Stimulated activated memory B cell treated with anti-CD40 and anti-IgM and Interleukin-4, amounts not matched to agents 10 μg/mL and 1 μg/mL and 100 μg/mL, for 72 hours (primary cell): ENCODE data around the gene FBN1.

ENCODE experiments used
- ATAC-seq: fragments of 150-1000 bp; cut with Tn5 transposase; 2 replicates; pipeline ENCODE4 v1.10.0; 2021
- H3K27ac Mint-ChIP-seq: one replicate; pipeline ENCODE4 v1.8.0; 2022; ENCODE audit warnings: mild to moderate bottlenecking, mixed read lengths
- H3K27me3 Mint-ChIP-seq: one replicate; pipeline ENCODE4 v1.8.0; 2022; ENCODE audit warnings: mixed read lengths
- H3K36me3 Mint-ChIP-seq: one replicate; pipeline ENCODE4 v1.8.0; 2022; ENCODE audit warnings: mixed read lengths
- H3K4me1 Mint-ChIP-seq: one replicate; pipeline ENCODE4 v1.8.0; 2022; ENCODE audit warnings: mixed read lengths
- H3K4me3 Mint-ChIP-seq: one replicate; pipeline ENCODE4 v1.8.0; 2022; ENCODE audit warnings: mild to moderate bottlenecking, moderate library complexity, mixed read lengths
- H3K9me3 Mint-ChIP-seq: one replicate; pipeline ENCODE4 v1.8.0; 2022; ENCODE audit warnings: mixed read lengths

The FBN1 gene

DNA sequence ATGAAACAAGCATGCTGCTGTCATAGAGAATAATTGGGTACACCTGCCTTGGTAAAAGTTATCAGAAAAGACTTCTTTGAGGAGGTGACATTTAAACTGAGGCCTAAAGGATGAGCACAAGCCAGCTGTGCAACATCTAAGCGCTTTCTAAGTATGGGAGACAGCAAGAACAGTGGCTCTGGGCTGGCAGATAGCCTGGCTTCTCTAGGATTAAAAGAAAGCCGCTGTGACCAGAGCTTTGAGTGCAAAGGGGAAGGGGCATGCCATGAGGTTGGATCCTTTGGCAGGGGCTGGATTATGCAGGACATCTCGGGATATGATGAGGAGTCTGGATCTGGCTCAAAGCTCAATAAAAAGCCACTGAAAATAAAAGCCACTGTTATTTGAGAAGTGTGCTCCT lies 99.2 kb downstream of the FBN1 start:
- H3K4me1 Mint-ChIP-seq = no peaks in the 10 kb centered on the region
- no peak overlapping the region for H3K27ac Mint-ChIP-seq
- H3K4me3 Mint-ChIP-seq = no peak overlapping the region

GRCh38 chr15:48544778-48545177 lies 100.7 kb downstream of the FBN1 start:
- no peaks in the 10 kb centered on the region for H3K4me1 Mint-ChIP-seq
- no peak overlapping the region for H3K27ac Mint-ChIP-seq
- H3K4me3 Mint-ChIP-seq = no peak overlapping the region
- no peak for ATAC-seq
- H3K27me3 Mint-ChIP-seq = no peaks in the 10 kb centered on the region
- H3K9me3 Mint-ChIP-seq = no peaks in the 10 kb centered on the region
- H3K36me3 Mint-ChIP-seq = no peaks in the 10 kb centered on the region

More for the DNA sequence above, 99.2 kb downstream of the FBN1 start:
- Mint-ChIP-seq H3K9me3 (no peaks in the 10 kb centered on the region), H3K27me3 (no peaks in the 10 kb centered on the region), H3K36me3 (no peaks in the 10 kb centered on the region)
- ATAC-seq = no peak

DNA sequence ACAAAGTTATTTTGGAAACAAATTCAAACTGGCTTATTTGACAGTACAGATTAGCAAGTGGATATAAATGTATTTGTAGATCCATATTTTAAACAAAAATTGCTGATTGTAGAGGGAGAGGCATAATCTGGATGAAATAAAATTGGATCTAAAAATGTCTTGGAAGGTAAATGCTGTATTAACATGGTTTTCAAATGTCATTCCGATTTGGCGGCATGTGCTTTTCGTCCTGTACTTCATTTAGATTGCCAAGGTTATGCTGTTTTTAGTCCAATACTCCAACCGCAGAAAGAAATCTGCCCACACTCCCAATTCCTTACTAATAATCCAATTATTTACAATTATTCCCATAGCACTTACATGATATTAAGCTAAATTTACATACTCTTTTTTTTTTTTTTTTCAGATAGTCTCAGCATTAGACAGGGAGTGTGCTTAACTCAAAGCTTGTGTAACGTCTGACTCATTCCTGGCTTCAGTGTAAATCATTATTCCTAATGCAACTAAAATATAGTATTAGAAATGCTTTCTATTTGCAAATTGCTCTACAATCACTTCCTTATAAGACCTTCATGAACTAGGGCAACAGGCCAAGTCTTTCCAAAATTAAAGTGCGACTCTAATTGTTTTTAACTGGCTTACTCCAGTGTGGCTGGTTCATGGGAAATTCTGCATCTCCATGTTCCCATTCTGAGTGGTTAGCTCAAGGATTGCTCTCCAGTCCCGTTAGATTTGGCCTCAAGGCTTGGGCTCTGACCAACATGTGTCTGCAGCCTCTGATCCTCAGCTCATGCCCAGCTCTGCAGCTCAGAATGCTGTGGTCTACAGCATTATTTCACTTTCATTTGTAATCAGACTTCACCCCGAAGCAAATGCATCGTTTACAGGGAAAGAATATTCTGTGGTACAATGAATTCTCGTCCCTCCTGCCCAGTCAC lies 103.9 kb downstream of the FBN1 start:
- Mint-ChIP-seq H3K9me3 (no peaks in the 10 kb centered on the region), H3K27me3 (no peaks in the 10 kb centered on the region), H3K36me3 (no peaks in the 10 kb centered on the region), H3K4me1 (no peaks in the 10 kb centered on the region), H3K27ac (no peak overlapping the region), H3K4me3 (no peak overlapping the region)
- no peak for ATAC-seq

- H3K9me3 Mint-ChIP-seq = no peaks in the 10 kb centered on the region
- H3K4me3 Mint-ChIP-seq = no peak overlapping the region
- H3K36me3 Mint-ChIP-seq = no peaks in the 10 kb centered on the region
- no peak for ATAC-seq
- H3K27ac Mint-ChIP-seq = no peak overlapping the region
- no peaks in the 10 kb centered on the region for H3K4me1 Mint-ChIP-seq
- H3K27me3 Mint-ChIP-seq = no peaks in the 10 kb centered on the region
These were observed 104.8 kb downstream of the FBN1 start for GRCh38 chr15:48540756-48541155.

- Mint-ChIP-seq H3K4me1 (no peaks in the 10 kb centered on the region), H3K27ac (no peak overlapping the region)
These were observed 106.6 kb downstream of the FBN1 start for GRCh38 chr15:48538941-48539340.

DNA sequence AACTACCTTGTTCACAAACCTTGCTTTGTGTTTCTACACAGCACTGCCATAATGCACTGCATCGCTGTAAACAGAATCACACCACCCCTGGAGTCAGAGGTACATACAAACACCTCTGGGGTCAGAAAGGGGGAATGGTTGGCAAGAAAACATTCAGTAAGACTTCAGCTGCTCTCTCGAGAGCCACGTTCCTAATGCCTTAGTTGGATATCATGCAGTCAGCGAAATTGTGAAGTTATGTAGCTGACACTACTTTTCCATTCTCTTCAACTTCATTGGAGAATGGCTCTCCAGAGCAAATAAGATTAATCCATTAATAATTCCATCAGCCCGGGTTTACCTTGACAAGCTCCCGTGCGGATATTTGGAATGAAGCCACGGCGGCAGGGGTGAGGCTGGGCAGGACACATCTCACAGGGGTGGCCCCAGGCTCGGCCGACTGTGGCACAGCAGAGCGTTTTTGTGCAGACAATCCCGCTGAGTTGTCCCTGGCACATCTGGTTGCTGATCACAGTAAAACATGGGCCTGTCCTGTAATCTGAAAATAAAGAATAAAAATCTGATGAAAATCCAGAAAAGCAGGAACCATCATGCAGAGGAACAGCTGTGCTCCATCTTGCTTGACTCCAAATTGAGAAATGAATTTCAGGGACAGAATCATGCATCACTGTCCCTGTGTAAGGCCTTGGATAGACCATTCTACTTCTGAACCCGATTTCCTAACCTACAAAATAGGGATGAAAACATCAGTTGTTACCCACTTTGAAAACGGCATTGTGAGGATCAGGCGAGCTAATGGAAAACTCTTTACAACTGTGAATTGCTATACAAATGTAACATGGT lies 108.0 kb downstream of the FBN1 start:
- Mint-ChIP-seq H3K4me3 (no peak overlapping the region), H3K4me1 (no peaks in the 10 kb centered on the region), H3K27ac (no peak overlapping the region), H3K36me3 (no peaks in the 10 kb centered on the region), H3K27me3 (no peaks in the 10 kb centered on the region), H3K9me3 (no peaks in the 10 kb centered on the region)
- ATAC-seq = no peak

More at GRCh38 chr15:48538941-48539340, 106.6 kb downstream of the FBN1 start:
- no peaks in the 10 kb centered on the region for H3K36me3 Mint-ChIP-seq
- H3K4me3 Mint-ChIP-seq = no peak overlapping the region
- no peaks in the 10 kb centered on the region for H3K27me3 Mint-ChIP-seq
- no peak for ATAC-seq
- no peaks in the 10 kb centered on the region for H3K9me3 Mint-ChIP-seq

DNA sequence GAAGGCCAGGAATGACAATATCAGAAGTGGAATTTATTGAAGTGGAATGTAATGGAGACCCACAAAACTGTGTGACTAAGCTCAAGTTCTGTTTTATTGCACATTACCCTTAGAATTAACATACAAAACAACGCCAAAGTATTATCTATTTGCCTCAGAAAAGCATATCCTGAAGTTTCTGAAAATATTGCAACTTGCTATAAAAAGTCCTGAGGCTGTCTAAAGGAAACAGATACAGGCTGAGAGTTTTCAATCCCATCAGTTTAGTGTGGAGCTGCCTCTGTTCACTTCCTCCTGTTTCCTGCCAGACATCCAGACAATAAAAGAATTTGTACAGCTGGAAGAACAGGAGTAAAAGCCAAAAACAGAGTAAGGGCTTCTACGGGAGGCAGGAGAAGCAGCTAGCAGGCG lies 108.8 kb downstream of the FBN1 start:
- H3K27me3 Mint-ChIP-seq = no peaks in the 10 kb centered on the region
- H3K27ac Mint-ChIP-seq = no peak overlapping the region
- no peaks in the 10 kb centered on the region for H3K9me3 Mint-ChIP-seq
- no peaks in the 10 kb centered on the region for H3K4me1 Mint-ChIP-seq
- ATAC-seq = no peak
- H3K4me3 Mint-ChIP-seq = no peak overlapping the region
- no peaks in the 10 kb centered on the region for H3K36me3 Mint-ChIP-seq

DNA sequence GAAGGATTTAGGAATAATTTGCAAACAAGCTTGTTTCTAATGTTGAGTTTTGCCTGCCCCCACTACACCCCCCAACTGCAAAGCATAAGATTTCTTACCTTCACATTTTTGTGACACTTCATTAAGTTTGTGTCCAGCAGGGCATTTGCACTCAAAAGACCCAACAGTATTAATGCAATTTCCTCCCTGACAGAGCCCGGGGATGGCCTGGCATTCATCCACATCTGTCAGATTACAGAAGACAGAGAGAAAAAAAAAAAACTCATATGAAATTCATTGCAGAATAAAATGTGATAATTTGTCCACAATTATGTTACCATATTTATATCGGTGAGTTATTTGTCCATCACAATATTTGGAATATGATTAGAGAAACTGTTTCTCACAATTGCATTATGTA lies 111.5 kb downstream of the FBN1 start:
- Mint-ChIP-seq H3K9me3 (no peaks in the 10 kb centered on the region), H3K27me3 (no peaks in the 10 kb centered on the region), H3K27ac (no peak overlapping the region), H3K36me3 (no peaks in the 10 kb centered on the region), H3K4me3 (no peak overlapping the region), H3K4me1 (no peaks in the 10 kb centered on the region)
- ATAC-seq = no peak

GRCh38 chr15:48532946-48533345 lies 112.6 kb downstream of the FBN1 start:
- ATAC-seq = no peak
- H3K36me3 Mint-ChIP-seq = no peaks in the 10 kb centered on the region
- no peak overlapping the region for H3K4me3 Mint-ChIP-seq
- no peak overlapping the region for H3K27ac Mint-ChIP-seq
- no peaks in the 10 kb centered on the region for H3K27me3 Mint-ChIP-seq
- no peaks in the 10 kb centered on the region for H3K9me3 Mint-ChIP-seq
- no peaks in the 10 kb centered on the region for H3K4me1 Mint-ChIP-seq

DNA sequence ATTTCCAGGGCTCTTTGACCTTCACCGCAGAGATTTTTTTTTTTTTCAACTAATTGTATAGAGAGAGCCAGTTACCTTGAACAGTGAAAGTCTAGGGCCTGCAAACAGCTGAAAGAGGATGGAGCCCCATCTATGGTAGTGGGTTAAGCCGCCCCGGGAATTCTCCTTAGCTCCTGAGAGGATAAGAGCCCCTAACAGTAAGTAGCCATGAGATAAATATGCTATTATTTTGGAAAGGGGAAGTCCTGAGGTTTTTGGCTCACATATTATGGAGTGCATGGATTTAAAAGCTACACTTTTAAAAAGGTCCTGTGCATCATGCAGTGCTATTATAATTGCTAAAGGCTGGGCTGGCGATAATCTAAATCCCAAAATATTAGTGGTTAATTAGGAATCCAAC lies 115.0 kb downstream of the FBN1 start:
- no peak overlapping the region for H3K27ac Mint-ChIP-seq

DNA sequence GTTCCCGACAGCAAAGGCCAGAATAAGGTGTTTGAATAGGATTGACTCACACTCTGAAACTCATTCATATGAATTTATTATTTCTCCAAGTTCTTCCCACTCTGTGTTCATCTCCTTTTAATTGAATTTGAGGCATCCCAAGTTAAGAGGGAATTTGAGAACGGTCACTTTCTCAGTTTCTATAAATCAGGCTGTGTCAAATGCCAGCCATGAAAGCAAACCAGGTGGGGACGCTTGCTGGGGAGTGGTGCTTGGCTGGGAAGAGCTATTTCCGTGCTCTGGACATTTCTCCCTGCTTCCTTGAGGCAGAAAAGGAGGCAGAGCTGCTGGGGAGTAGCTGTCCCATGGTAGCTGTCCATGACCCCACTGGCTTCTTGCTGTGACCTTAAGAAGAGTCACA lies 116.6 kb downstream of the FBN1 start:
- Mint-ChIP-seq H3K4me3 (no peak overlapping the region), H3K4me1 (no peaks in the 10 kb centered on the region), H3K9me3 (no peaks in the 10 kb centered on the region), H3K27ac (no peak overlapping the region), H3K36me3 (no peaks in the 10 kb centered on the region), H3K27me3 (no peaks in the 10 kb centered on the region)
- no peak for ATAC-seq

More for the DNA sequence above, 115.0 kb downstream of the FBN1 start:
- Mint-ChIP-seq H3K27me3 (no peaks in the 10 kb centered on the region), H3K9me3 (no peaks in the 10 kb centered on the region), H3K4me3 (no peak overlapping the region), H3K4me1 (no peaks in the 10 kb centered on the region), H3K36me3 (no peaks in the 10 kb centered on the region)
- no peak for ATAC-seq

DNA sequence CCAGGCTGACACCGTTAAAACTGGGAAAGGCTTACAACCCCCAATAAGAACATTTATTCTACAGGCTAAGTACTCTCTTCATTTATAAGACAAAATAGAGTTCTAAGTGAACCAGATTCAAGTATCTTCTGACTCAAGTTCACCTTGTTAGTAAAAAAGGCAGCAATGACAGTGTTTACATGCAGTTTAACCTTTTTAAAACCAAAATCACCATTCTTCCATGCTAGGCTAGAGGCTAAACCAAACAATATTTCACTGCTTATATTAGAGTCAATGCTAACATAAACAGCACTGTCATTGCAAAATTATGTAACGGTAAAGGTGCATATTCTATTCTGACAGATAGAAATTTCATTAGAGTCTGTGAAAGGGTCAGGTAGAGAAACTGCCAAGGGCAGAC lies 118.0 kb downstream of the FBN1 start:
- H3K9me3 Mint-ChIP-seq = no peaks in the 10 kb centered on the region
- no peak for ATAC-seq
- H3K4me1 Mint-ChIP-seq = no peaks in the 10 kb centered on the region
- H3K27me3 Mint-ChIP-seq = no peaks in the 10 kb centered on the region
- no peaks in the 10 kb centered on the region for H3K36me3 Mint-ChIP-seq
- H3K27ac Mint-ChIP-seq = no peak overlapping the region
- no peak overlapping the region for H3K4me3 Mint-ChIP-seq

- Mint-ChIP-seq H3K27ac (no peak overlapping the region), H3K36me3 (no peaks in the 10 kb centered on the region)
- no peak for ATAC-seq
These were observed 122.6 kb downstream of the FBN1 start for GRCh38 chr15:48522911-48523310.

DNA sequence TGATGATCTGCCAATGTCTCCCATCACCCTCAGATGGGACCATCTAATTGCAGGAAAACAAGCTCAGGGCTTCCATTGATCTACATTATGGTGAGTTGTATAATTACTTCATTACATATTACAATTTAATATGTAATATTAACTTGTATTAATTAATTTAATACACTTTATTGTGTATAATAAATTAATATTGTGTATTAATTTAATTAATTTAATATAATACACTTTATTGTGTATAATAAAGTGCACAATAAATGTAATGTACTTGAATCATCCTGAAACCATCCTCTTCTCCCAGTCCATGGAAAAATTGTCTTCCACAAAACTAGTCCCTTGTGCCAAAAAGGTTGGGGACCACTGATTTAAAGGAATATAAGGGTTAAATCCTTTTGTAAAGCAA lies 123.4 kb downstream of the FBN1 start:
- Mint-ChIP-seq H3K4me3 (no peak overlapping the region), H3K36me3 (no peaks in the 10 kb centered on the region), H3K9me3 (no peaks in the 10 kb centered on the region), H3K27ac (no peak overlapping the region), H3K27me3 (no peaks in the 10 kb centered on the region), H3K4me1 (no peaks in the 10 kb centered on the region)
- no peak for ATAC-seq

More at GRCh38 chr15:48522911-48523310, 122.6 kb downstream of the FBN1 start:
- no peaks in the 10 kb centered on the region for H3K9me3 Mint-ChIP-seq
- H3K27me3 Mint-ChIP-seq = no peaks in the 10 kb centered on the region
- no peaks in the 10 kb centered on the region for H3K4me1 Mint-ChIP-seq
- H3K4me3 Mint-ChIP-seq = no peak overlapping the region

- H3K4me1 Mint-ChIP-seq = no peaks in the 10 kb centered on the region
These were observed 124.9 kb downstream of the FBN1 start for GRCh38 chr15:48520376-48521155.

More at GRCh38 chr15:48520376-48521155, 124.9 kb downstream of the FBN1 start:
- H3K9me3 Mint-ChIP-seq = no peaks in the 10 kb centered on the region
- H3K27me3 Mint-ChIP-seq = no peaks in the 10 kb centered on the region
- ATAC-seq = no peak
- no peaks in the 10 kb centered on the region for H3K36me3 Mint-ChIP-seq
- H3K4me3 Mint-ChIP-seq = no peak overlapping the region
- H3K27ac Mint-ChIP-seq = no peak overlapping the region
